Stimulated activated CD4-positive, alpha-beta T cell treated with anti-CD3 and anti-CD28 coated beads, TNF-alpha, amount 100 ng/mL, for 48 hours (primary cell): ENCODE data around the gene MIDN.
"Not testable (repeated sequence)": the region's sequence is repeated elsewhere in the genome, so short reads cannot be mapped to it uniquely, and the experiment has no call there.

Source experiments
- DNase-seq, 3 donors: peaks; one replicate each; pipeline ENCODE4 v3.0.0-alpha.2; 2020; ENCODE audit warnings: low read depth in 3 of 3

MIDN gene

DNA sequence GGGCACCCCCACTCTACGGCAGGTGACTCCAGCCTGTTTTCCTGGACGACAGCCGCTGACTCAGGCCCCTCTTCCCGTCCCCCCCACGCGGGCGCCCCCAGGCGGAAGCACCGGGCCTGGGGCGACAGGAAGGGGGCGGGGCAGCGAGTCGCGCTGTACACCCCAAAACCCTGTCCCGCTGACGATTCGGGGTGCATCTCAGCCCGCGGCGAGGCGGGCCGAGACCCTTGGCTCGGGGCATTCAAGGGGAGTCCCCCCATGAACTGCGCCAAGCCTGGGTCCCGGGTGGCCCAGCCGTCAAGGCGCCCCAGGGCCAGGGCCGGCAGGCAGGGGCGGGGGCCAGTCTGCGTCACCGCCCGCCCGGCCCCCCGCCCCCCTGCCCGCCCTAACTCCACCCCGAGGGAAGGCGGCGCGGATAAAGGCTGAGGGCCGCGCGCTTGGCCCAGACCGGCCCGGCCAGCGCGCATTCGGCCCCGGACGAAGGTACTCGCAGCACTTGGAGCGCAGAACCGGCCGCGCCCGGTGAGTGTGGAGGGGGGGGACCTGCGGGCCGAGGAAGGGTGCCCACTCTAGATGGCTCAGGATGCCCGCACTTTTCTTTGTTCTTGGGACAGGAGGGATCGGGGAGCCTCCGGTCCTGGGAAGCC is at the start of gene MIDN:
Gene MIDN (plus strand): TSS at position 445 of the 647 bp plus-strand sequence. CDS start 1,714 bp downstream, outside the sequence.
- peak in 1 of 3 donors; percentile 71 for DNase-seq

DNA sequence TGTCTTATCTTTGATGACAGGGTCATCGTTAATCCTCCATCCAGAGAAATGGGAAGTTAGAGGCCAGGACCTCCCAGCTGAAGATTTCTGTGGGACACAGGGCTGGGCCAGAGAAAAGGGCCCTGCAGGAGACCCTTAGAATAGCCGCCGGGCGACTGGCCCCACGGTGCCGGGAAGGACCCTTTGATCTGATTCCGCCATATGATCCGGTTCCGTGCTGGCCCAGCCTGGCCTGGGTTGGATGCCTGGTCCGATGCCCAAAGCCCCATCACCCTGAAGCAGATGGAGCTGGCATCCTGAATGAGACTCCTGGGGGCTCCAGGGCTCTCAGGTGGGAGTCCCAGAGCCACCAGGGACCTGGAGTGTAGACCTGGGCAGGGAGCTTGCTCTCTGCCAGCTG is 48.9 kb upstream of the MIDN start:
- no peak for DNase-seq

DNA sequence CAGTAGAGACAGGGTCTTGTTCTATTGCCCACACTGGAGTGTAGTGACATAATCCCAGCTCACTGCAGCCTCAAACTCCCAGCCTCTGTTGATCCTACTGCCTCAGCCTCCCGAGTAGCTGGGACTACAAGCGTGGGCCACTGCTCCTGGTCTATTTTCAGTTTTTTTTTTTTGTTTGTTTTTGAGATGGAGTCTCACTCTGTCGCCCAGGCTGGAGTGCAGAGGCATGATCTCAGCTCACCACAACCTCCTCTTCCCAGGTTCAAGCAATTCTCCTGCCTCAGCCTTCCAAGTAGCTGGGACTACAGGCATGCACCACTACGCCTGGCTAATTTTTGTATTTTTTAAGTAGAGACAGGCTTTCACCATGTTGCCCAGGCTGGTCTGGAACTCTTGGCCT is 47.8 kb upstream of the MIDN start:
- DNase-seq: not testable (repeated sequence)

DNA sequence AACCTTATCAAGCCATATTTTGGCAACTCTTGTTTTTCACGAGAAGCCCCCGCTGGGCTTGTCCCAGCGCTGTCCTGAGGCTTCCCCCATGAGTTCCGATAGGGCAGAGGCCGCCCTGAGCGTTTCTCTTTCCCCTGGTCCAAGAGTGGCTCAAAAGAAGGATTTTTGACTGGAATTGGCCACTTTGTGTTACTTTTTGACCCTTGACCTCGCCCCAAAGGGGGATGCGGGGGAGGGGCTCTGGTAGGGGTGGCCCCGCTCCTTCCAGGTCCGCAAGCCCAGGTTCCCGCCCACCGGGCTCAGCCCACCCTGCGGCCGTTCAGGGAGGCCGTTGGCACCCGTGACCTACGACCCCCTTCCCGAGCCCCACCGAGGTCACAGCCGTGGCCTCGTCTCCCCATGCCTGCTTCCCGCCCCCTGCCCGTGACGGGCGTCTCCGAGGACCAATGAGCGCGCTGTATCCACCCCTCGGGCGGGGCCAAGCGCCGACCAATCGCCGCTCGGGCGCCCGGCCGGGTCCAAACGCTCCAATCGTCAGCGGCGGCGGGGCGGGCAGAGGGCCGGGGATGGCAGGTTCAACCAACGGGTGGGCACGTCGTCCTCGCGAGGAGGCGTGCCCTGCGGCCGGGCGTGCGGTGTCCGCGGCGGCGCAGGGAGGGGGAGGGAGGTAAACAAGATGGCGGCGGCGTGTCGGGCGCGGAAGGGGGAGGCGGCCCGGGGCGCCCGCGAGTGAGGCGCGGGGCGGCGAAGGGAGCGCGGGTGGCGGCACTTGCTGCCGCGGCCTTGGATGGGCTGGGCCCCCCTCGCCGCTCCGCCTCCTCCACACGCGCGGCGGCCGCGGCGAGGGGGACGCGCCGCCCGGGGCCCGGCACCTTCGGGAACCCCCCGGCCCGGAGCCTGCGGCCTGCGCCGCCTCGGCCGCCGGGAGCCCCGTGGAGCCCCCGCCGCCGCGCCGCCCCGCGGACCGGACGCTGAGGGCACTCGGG is 43.0 kb upstream of the MIDN start, which contains the start of gene STK11:
Gene STK11 (plus strand): TSS at position 665 of the 986 bp plus-strand sequence. CDS start 1,136 bp downstream, outside the sequence.
- DNase-seq: peak; percentile 98 to 99 (median 99)

DNA sequence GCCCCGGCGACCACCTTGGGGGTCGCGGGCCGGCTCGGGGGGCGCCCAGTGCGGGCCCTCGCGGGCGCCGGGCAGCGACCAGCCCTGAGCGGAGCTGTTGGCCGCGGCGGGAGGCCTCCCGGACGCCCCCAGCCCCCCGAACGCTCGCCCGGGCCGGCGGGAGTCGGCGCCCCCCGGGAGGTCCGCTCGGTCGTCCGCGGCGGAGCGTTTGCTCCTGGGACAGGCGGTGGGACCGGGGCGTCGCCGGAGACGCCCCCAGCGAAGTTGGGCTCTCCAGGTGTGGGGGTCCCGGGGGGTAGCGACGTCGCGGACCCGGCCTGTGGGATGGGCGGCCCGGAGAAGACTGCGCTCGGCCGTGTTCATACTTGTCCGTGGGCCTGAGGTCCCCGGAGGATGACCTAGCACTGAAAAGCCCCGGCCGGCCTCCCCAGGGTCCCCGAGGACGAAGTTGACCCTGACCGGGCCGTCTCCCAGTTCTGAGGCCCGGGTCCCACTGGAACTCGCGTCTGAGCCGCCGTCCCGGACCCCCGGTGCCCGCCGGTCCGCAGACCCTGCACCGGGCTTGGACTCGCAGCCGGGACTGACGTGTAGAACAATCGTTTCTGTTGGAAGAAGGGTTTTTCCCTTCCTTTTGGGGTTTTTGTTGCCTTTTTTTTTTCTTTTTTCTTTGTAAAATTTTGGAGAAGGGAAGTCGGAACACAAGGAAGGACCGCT is 42.1 kb upstream of the MIDN start:
- no peak for DNase-seq

DNA sequence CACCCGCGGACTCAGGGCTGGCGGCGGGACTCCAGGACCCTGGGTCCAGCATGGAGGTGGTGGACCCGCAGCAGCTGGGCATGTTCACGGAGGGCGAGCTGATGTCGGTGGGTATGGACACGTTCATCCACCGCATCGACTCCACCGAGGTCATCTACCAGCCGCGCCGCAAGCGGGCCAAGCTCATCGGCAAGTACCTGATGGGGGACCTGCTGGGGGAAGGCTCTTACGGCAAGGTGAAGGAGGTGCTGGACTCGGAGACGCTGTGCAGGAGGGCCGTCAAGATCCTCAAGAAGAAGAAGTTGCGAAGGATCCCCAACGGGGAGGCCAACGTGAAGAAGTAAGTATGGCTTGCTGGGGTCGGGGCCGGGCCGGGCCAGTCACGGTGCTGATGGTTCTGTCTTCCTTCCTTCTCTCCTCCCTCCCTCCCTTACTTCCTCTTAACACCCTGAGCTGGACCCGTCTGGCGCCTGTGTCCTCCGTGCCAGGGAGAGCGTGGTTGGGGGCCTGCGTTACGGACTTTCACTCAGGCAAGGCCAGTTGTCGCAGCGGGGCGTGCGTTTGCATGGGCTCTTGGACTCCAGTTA is 41.4 kb upstream of the MIDN start:
- DNase-seq: no peak

DNA sequence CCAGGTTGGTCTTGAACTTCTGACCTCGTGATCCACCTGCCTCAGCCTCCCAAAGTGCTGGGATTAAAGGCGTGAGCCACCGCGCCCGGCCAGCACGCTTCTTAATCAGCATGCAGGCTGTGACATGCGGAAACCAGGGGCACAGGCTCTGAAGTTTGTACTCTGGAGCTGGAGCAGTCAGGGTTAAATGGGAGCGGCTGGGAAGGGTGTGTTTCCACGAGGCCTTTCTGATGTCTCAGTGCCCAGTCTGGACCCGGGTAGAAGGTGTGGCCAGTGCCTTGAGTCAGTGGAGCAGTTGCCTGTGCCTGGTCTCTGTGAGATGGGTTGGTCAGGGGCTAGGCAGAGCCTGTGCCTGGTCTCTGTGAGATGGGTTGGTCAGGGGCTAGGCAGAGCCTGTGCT is 39.6 kb upstream of the MIDN start:
- DNase-seq: not testable (repeated sequence)

DNA sequence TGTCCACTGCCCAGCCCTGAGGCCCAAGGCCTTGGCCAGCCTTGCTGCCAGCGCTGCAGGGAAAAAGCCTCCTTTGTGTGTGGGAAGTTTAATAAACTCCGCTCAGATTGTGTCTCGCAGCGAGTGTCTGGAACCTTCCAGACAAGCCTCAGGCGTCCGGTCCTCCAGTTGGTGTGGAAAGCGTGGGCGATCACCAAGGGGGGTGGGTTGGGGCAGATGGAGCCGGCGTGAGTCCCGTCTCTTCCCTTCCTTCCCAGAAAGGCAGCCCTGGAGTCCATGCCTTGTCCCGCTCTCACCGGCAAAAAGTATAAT is 38.2 kb upstream of the MIDN start:
- no peak for DNase-seq

DNA sequence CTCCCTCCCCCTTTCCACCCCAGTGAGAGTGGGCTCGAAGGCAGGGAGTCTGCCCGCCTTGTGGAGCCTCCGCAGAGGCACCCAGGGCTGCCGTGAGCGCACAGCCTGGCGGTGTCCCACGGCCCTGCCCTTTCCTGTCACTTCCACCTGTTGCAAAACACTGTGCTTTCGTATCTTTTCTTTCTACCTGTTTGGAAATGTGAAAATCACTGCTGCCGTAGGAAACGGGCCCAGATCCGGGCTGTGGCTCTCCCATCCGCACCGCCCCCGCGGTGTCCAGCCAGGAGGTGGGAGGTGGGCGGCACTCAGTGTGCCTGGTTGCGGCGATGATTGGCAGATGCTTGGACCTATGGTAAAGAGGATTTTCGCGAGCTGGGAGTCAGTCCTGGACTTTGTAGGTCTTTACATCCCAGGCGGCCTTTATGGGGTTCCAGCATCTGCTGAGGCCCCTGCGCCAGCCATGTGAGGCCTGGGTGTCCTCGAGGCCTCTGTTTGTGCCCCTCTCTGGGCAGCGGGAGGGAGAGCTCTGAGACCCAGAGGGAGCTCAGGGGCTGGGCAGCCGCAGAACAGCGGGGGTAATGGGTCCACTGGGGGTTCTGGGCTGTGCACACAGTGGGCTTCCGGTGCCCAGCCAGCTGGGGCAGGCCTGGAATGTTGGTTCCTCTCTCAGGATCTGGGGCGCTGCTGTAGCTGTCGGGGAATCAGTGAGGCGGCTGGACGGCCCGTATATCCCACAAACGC is 36.7 kb upstream of the MIDN start:
- DNase-seq: no peak

DNA sequence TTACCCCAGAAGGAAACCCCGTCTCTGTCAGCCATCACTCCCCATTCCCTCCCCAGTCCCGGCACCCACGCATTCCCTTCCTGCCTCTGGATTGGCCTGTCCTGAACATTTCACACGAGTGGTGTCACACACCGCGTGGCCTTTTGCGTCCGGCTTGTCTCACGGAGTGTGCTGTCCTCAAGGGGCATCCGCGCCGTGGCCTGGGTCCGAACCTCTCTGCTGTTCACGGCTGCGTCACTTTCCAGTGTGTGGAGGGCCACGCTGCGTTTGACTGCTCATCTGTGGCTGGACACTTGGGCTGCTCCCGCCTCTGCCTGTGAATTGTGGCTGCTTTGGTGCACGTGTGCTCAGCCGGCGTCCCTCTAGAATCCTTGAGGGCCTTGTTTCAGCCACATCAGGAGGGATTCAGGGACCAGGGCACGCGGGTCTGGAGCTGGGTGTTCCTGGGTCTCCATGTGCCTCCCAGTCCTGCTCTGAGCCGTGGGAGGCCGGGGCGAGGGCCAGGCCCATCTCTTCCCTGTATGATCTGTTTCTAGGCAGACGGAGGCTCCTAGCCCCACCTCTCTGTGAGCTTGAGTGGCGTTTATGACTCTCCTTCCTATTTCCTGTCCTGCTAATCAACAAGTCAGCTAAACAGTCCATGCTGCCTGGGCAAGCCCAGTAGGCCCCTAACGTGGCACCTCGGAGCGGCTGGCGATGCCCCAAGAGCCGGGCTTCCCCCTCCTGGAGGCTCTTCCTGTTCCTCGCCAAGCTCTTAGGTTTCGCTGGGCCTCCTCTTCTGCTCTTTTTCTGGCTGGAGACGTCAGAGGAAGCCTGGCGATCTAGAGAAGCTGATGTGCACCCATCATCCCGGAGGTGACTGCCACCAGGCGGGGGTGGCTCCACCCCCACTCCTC is 34.7 kb upstream of the MIDN start:
- DNase-seq: peak; percentile 24 to 45 (median 25)

DNA sequence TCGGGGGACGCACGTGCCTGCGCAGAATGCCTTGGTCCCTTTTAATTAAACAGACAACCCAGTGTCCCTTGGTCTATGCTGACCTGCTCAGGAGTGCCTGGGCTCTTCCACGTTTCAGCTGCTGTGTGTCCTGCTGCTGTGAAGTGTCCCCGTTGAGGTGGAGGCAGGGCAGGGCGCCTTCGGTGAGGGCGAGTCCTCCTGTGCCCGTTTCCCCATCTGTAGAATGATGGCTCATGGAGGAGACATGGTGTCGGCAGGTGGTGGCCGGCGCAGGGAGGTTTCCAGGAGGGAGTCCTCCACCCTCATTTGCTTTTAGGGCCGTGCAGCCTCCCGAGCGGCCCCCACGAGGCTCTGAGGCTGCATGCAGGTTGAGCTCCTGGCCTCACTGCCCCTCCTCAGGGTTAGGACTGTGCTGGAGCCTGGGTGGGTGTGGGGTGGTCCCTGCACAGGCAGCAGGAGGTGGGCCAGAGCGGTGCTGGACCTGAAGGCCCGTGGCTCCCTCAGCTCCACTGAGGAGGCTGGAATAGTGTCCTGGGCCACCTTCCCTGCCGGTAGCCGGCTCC is 34.0 kb upstream of the MIDN start:
- no peak for DNase-seq

DNA sequence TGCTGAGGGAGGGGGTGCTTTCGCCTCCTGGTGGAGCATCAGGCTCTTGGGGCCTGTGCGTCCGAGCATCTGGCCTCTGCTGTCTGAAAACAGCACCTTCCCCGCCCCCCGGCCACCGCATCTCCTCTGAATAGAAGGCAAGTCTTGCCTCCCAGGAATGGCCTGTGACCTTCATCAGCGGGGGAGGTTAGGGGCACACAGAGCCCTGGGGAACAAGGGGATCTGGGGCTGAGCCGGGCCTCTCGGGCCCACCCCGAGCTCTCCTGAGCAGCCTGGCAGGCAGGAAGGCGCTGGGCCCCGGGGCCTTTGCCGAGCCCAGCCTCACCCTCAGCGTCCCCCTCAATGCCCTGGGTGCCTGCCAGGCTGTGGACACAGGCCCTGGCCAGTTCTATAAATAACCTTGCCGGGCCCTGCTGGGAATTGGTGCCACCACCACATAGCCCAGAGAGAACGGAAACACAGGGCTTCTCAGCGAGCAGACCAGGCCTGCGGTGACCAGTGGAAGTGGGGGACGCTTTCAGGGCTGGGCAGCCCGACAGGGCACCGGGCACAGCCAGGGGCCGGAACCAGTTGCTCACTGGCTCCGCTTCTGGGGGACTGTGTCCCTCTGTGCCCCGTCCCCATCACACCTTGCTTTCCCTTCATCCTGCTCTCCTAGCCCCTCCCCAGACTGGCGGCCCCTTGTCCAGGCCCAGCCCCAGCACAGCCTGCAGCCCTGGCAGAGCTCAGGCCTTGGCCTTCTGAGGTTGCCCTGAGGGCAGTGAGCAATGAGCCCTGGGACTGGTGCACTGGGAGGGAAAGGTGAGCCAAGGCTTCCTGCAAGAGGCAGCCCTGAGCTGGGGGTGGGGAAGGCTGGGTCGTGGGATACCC is 33.3 kb upstream of the MIDN start:
- no peak for DNase-seq

DNA sequence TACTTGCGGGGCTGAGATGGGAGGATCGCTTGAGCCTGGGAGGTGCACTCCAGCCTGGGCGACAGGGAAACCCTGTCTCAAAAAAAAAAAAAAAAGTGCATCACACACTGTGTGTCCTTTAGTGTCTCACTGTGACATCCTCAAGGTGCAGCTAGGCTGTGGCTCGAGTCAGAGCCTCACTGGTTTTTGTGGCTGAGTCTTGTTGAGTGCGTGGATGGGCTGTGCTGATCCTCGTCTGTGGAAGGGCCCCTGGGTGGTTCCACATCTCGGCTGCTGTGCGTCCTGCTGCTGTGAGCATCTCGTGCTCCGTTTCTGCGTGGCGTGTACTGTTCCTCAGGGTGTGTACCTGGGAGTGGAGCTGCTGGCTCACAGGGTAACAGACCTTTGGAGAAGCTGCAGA is 31.6 kb upstream of the MIDN start:
- DNase-seq: no peak

DNA sequence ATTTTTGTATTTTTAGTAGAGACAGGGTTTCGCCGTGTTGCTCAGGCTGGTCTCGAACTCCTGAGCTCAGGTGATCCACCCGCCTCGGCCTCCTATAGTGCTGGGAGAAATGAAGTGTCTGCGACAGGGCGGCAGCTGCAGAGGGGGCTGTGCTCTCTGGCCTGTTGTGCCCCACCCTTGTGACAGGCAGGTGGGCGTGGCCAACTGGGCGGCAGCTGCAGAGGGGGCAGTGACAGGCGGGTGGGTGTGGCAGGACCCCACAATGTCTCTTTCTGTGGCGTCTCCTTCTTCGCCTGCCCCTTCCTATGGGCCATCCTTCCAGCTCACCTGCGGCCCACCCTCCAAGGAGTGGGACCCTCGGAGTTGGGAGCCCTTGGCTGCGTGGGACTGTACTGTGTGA is 31.0 kb upstream of the MIDN start:
- DNase-seq: no peak

DNA sequence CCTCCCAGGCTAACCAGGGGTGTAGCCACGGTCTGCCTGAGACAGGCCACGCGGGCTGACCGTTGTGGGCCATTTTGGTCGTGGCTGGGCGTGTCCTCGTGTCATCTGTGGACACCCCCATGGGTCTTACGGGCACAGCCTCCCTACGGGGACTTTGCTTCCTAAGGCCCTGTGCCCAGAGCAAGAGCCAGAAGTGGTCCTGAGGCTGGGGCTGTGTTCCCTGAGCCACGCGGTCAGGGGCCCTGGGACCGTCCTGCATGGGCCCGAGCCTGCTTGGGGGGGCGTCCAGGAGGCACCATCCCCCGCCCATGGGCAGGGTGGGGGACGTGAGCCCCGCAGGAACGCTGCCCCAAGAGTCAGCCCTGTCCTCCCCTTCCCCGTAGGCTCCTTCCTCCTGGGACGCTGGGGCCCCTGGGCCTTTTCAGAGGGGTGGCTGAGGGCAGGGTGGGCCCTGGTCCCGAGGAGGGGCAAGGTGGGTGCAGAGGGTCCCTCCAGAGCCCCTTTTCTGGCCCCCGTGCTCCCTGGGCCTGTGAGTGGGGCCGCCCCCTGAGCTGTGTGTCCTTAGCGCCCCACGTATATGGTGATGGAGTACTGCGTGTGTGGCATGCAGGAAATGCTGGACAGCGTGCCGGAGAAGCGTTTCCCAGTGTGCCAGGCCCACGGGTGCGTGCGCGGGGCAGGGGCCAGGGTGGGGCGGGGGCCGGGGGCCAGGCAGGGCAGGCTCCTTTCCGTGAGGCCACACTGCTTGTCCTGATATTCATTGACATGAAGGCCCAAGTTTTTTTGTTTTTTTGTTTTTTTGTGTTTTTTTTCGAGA is 29.4 kb upstream of the MIDN start:
- no peak for DNase-seq

DNA sequence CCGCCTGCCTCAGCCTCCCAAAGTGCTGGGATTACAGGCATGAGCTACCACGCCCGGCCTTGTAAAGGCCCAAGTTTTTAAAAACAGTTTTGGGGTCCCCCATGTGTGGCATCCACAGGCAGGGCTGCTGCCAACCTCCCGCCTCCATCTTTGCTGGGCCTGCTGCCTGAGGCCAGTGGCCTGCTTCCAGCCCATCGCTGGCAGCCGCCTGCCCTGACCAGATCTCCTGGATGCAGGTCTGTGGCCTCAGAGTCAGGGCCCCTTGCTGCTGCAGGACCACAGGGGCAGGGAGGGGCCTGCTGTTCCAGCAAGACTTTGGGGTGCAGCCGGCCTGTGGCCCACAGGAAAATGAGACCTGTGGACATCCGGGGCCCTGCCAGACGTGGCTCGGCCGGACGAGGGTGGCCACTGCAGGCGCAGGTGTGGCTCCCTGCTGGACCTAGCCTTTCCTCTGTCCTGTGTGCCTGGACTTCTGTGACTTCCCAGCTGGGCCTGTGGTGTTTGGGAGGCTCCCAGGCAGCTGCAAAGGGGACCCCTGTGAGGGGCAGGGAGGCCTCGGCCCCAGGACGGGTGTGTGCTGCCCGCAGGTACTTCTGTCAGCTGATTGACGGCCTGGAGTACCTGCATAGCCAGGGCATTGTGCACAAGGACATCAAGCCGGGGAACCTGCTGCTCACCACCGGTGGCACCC is 28.5 kb upstream of the MIDN start:
- DNase-seq: no peak

DNA sequence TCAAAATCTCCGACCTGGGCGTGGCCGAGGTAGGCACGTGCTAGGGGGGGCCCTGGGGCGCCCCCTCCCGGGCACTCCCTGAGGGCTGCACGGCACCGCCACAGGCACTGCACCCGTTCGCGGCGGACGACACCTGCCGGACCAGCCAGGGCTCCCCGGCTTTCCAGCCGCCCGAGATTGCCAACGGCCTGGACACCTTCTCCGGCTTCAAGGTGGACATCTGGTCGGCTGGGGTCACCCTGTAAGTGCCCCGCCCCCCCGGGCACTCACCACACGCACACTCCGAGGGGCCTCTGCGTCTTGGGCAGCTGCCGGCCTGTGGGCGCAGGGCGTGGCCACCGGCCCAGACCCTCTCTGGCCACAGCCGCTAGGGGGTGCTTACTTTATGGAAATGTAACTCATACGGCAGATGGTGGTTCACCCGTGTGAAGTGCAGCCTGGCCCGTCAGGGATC is 27.9 kb upstream of the MIDN start:
- DNase-seq: no peak
